ENCODE results near the gene RPP40. TPM values are rescaled to one million over a fixed set of nuclear protein-coding genes. Genes with fewer than 3 reads are reported as not detected.

Gene RPP40
- total RNA-seq, 2 donors from 2014 or later: 2.1 TPM

DNA sequence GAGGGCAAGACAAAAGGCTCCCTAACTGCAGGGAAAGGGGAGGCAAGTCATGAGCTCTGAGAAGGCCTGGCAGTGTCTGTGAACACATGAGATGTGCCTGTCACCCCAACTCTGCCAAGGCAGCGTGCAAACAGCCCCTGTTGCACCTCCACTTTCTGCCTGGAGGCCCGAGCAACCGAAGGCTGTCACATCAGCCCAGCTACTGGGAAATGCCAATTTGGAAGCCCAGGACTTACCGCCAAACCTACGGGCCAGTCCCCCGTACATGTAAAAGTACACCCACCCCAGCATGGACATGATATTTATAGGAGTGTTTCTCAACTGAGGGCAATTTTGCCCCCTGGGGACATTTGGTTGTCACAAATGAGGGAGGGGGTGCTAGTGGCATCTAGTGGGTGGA lies 27.3 kb upstream of the RPP40 start:
- Mint-ChIP-seq H3K36me3 (ENCODE audit: low read depth) (peaks cover 2% of the 10 kb centered on the region), H3K4me3 (no peak overlapping the region), H3K27me3 (peaks cover 5% of the 10 kb centered on the region), H3K27ac (no peak overlapping the region), H3K4me1 (peaks cover 11% of the 10 kb centered on the region)
- no peaks in the 10 kb centered on the region for H3K9me3 ChIP-seq (ENCODE audit: control insufficient read depth, low read length, poor library complexity, severe bottlenecking)
- ATAC-seq (no peak), DNase-seq (no peak)

GRCh38 chr6:5030596-5031136 lies 26.8 kb upstream of the RPP40 start:
- H3K27me3 Mint-ChIP-seq: peaks cover 7% of the 10 kb centered on the region
- ATAC-seq: peak; percentile 92

DNA sequence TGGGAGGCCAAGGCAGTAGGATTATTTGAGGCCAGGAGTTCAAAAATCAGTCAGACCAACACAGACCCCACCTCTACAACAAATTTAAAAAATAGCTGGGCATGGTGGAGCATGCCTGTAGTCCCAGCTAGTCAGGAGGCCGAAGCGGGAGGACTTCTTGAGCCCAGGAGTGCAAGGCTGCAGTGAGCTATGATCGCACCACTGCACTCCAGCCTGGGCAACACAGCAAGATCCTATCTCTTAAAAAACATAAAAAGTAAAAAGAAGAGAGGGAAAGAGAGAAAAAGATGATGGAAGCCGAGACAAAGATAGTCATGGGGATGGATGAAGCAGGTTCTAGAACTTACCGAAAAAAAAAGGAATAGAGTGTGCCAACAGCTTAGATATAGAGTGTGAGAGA lies 25.8 kb upstream of the RPP40 start:
- H3K9me3 ChIP-seq (ENCODE audit: control insufficient read depth, low read length, poor library complexity, severe bottlenecking): no peaks in the 10 kb centered on the region
- no peak overlapping the region for H3K4me3 Mint-ChIP-seq
- no peak overlapping the region for H3K27ac Mint-ChIP-seq
- ATAC-seq: no peak
- no peak for DNase-seq
- peaks cover 13% of the 10 kb centered on the region for H3K27me3 Mint-ChIP-seq
- peaks cover 13% of the 10 kb centered on the region for H3K4me1 Mint-ChIP-seq
- peaks cover 4% of the 10 kb centered on the region for H3K36me3 Mint-ChIP-seq (ENCODE audit: low read depth)

More at GRCh38 chr6:5030596-5031136, 26.8 kb upstream of the RPP40 start:
- H3K4me1 Mint-ChIP-seq: peaks cover 11% of the 10 kb centered on the region
- peaks cover 2% of the 10 kb centered on the region for H3K36me3 Mint-ChIP-seq (ENCODE audit: low read depth)
- no peaks in the 10 kb centered on the region for H3K9me3 ChIP-seq (ENCODE audit: control insufficient read depth, low read length, poor library complexity, severe bottlenecking)
- H3K4me3 Mint-ChIP-seq: no peak overlapping the region
- peak; percentile 33 to 56 (median 33) for DNase-seq
- H3K27ac Mint-ChIP-seq: no peak overlapping the region

DNA sequence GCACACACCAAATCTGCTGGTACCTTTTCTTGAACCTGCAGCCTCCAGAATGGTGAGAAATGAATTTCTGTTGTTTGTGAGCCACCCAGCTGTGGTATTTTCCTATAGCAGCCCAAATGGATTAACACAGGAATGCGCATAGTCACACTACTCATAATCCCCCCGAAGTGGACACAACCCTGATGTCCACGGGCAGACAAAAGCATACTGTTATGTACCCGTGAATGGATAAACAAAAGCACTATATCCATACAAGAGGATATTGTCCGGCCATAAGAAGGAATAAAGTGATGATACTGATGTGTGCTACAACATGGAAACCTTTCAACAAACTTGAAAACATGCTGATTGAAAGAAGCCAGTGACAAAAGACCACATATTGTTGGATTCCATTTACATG lies 25.1 kb upstream of the RPP40 start:
- H3K27ac Mint-ChIP-seq: no peak overlapping the region
- H3K9me3 ChIP-seq (ENCODE audit: control insufficient read depth, low read length, poor library complexity, severe bottlenecking): no peaks in the 10 kb centered on the region
- H3K27me3 Mint-ChIP-seq: peaks cover 13% of the 10 kb centered on the region
- ATAC-seq (no peak), DNase-seq (no peak)
- H3K4me3 Mint-ChIP-seq: no peak overlapping the region
- peaks cover 13% of the 10 kb centered on the region for H3K4me1 Mint-ChIP-seq
- H3K36me3 Mint-ChIP-seq (ENCODE audit: low read depth): peaks cover 4% of the 10 kb centered on the region

- Mint-ChIP-seq H3K36me3 (ENCODE audit: low read depth) (peaks cover 4% of the 10 kb centered on the region), H3K27me3 (peaks cover 13% of the 10 kb centered on the region), H3K27ac (no peak overlapping the region), H3K4me1 (peaks cover 11% of the 10 kb centered on the region), H3K4me3 (no peak overlapping the region)
- ATAC-seq (no peak), DNase-seq (no peak)
- H3K9me3 ChIP-seq (ENCODE audit: control insufficient read depth, low read length, poor library complexity, severe bottlenecking): no peaks in the 10 kb centered on the region
Measured at GRCh38 chr6:5028301-5028700, 24.5 kb upstream of the RPP40 start.

- Mint-ChIP-seq H3K4me1 (peaks cover 11% of the 10 kb centered on the region), H3K27ac (no peak overlapping the region), H3K4me3 (peak overlapping the region; percentile 59), H3K27me3 (peaks cover 13% of the 10 kb centered on the region), H3K36me3 (ENCODE audit: low read depth) (peaks cover 9% of the 10 kb centered on the region)
- DNase-seq (no peak), ATAC-seq (no peak)
- H3K9me3 ChIP-seq (ENCODE audit: control insufficient read depth, low read length, poor library complexity, severe bottlenecking): no peaks in the 10 kb centered on the region
Measured at GRCh38 chr6:5025911-5026819, 22.3 kb upstream of the RPP40 start.

- no peak overlapping the region for H3K4me3 Mint-ChIP-seq
- no peaks in the 10 kb centered on the region for H3K9me3 ChIP-seq (ENCODE audit: control insufficient read depth, low read length, poor library complexity, severe bottlenecking)
- peaks cover 13% of the 10 kb centered on the region for H3K27me3 Mint-ChIP-seq
- peaks cover 9% of the 10 kb centered on the region for H3K36me3 Mint-ChIP-seq (ENCODE audit: low read depth)
- peaks cover 8% of the 10 kb centered on the region for H3K4me1 Mint-ChIP-seq
- DNase-seq (no peak), ATAC-seq (no peak)
- H3K27ac Mint-ChIP-seq: no peak overlapping the region
Measured at GRCh38 chr6:5023923-5024322, 20.1 kb upstream of the RPP40 start.

GRCh38 chr6:5020142-5020541 lies 16.3 kb upstream of the RPP40 start:
- Mint-ChIP-seq H3K36me3 (ENCODE audit: low read depth) (peaks cover 7% of the 10 kb centered on the region), H3K27me3 (peaks cover 2% of the 10 kb centered on the region), H3K27ac (no peak overlapping the region), H3K4me3 (no peak overlapping the region), H3K4me1 (peaks cover 4% of the 10 kb centered on the region)
- ATAC-seq (no peak), DNase-seq (no peak)
- H3K9me3 ChIP-seq (ENCODE audit: control insufficient read depth, low read length, poor library complexity, severe bottlenecking): no peaks in the 10 kb centered on the region

GRCh38 chr6:5014072-5014561 lies 10.3 kb upstream of the RPP40 start:
- Mint-ChIP-seq H3K36me3 (ENCODE audit: low read depth) (peaks cover 3% of the 10 kb centered on the region), H3K27me3 (no peaks in the 10 kb centered on the region), H3K4me1 (peaks cover 2% of the 10 kb centered on the region), H3K4me3 (no peak overlapping the region), H3K27ac (no peak overlapping the region)
- no peak for DNase-seq
- H3K9me3 ChIP-seq (ENCODE audit: control insufficient read depth, low read length, poor library complexity, severe bottlenecking): no peaks in the 10 kb centered on the region
- ATAC-seq: no peak

DNA sequence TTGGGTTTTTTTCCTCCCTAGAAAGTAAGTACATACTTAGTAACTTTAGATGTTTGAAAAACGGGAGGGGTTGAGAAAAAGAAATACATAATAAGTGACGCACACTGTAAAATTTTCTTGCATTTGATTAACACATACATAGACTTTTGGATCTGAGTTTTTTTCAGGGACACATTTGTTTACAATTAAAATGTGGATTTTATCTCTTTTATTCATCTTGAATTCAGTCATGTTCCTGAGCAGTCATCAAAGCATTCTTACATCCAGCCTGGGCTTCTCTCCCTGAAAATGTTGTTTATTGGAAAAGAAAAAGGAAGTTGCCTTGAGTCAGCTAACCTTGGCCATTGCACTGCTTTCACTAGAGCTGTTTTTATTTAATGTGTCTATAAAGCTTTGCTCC lies 8.7 kb upstream of the RPP40 start:
- Mint-ChIP-seq H3K27me3 (no peaks in the 10 kb centered on the region), H3K27ac (no peak overlapping the region), H3K4me1 (no peaks in the 10 kb centered on the region), H3K4me3 (no peak overlapping the region), H3K36me3 (ENCODE audit: low read depth) (peaks cover 3% of the 10 kb centered on the region)
- H3K9me3 ChIP-seq (ENCODE audit: control insufficient read depth, low read length, poor library complexity, severe bottlenecking): no peaks in the 10 kb centered on the region
- DNase-seq: no peak
- no peak for ATAC-seq

DNA sequence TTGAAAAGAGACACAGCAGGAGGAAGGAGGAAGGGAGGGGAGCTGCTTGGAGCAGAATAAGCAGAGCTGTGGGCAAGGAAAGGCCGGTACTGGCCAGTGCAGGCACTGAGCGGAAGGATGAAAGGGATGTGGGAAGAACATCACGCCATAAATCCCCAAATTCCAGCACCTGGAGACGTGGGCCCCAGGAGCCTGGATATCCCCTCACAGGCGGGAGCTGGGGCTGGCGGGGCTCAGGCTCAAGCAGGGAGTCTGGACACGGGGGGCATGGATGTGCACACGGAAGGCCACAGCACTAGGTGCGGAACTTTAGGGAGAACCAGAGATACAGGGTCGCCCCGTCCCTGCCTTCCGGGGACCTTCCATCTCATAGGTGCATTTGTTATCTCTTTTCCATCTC lies 7.5 kb upstream of the RPP40 start:
- Mint-ChIP-seq H3K36me3 (ENCODE audit: low read depth) (peaks cover 5% of the 10 kb centered on the region), H3K27me3 (no peaks in the 10 kb centered on the region), H3K4me3 (no peak overlapping the region), H3K27ac (no peak overlapping the region), H3K4me1 (peaks cover 2% of the 10 kb centered on the region)
- ATAC-seq (no peak), DNase-seq (no peak)
- H3K9me3 ChIP-seq (ENCODE audit: control insufficient read depth, low read length, poor library complexity, severe bottlenecking): no peaks in the 10 kb centered on the region

- DNase-seq: no peak
- Mint-ChIP-seq H3K4me1 (peaks cover 14% of the 10 kb centered on the region), H3K27ac (no peak overlapping the region), H3K27me3 (no peaks in the 10 kb centered on the region), H3K36me3 (ENCODE audit: low read depth) (peaks cover 7% of the 10 kb centered on the region), H3K4me3 (no peak overlapping the region)
- no peaks in the 10 kb centered on the region for H3K9me3 ChIP-seq (ENCODE audit: control insufficient read depth, low read length, poor library complexity, severe bottlenecking)
- no peak for ATAC-seq
Measured at GRCh38 chr6:5007531-5007930, 3.7 kb upstream of the RPP40 start.

DNA sequence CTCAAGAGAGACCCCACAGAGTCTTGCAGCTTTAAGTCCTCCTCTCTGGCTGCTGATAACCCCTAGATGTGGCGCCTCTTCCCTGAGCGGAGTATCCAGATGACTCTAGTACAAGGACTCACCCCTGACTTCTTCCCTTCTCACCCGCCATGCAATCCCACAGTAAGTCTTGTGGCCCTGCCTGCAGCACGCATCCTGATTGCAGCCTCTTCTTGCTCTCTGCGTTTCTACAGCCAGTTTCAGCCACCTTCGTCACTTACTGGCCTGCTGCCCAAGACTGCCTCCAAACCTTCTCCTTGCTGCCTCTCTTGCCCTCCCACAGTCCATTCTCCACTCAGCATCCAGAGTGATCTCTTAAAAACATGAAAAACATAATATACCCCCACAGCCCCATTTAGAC lies 2.4 kb upstream of the RPP40 start:
- Mint-ChIP-seq H3K4me1 (peaks cover 14% of the 10 kb centered on the region), H3K36me3 (ENCODE audit: low read depth) (peaks cover 6% of the 10 kb centered on the region), H3K27me3 (no peaks in the 10 kb centered on the region), H3K4me3 (no peak overlapping the region), H3K27ac (peak overlapping the region; percentile 37)
- ATAC-seq (no peak), DNase-seq (no peak)
- no peaks in the 10 kb centered on the region for H3K9me3 ChIP-seq (ENCODE audit: control insufficient read depth, low read length, poor library complexity, severe bottlenecking)
